GM13977 (cell line): ENCODE results near the gene SNX3.

Source experiments
- DNase-seq: peaks from one replicate; pipeline ENCODE4 v3.0.0; 2012; ENCODE audit warnings: low spot score
- in situ Hi-C: fragments of 300-500 bp; cut with MboI; formaldehyde crosslinking; loops from one replicate; pipeline ENCODE4 v1.12.0; 2022; ENCODE audit warnings: low sequenced_read_pairs, low pct_unique_long_range_greater_than_20kb, mixed read lengths, inconsistent platforms; ENCODE audit not compliant: unreplicated experiment
- TF ChIP-seq, protein P1 (sequence below): IDR thresholded peaks from 2 replicates; pipeline ENCODE4 v1.5.1; 2012; ENCODE audit warnings: mild to moderate bottlenecking, control low read depth; ENCODE audit not compliant: insufficient read depth; ENCODE audit errors: extremely low read depth, missing control alignments

The SNX3 gene

DNA sequence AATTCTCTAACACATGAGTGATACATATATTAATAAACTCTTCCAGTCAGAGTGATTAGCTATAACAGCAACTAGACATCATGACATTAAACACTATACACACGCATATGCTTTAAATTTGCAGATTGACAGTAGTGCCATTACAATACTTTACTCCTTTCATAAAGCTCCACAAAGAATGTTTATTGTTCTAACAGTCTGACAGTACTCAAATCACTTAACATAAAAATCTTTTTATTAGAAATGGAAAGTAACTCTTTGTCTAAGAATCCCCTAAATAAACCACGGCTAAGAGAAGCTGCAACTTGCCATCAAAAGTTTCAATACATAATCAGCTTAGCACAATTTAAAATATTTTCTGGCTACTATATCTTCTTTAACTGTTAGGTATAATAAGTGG lies 24.0 kb downstream of the SNX3 start:
- in situ Hi-C loops: no loop called here
- no peak for DNase-seq
- TF ChIP-seq, protein P1, sequence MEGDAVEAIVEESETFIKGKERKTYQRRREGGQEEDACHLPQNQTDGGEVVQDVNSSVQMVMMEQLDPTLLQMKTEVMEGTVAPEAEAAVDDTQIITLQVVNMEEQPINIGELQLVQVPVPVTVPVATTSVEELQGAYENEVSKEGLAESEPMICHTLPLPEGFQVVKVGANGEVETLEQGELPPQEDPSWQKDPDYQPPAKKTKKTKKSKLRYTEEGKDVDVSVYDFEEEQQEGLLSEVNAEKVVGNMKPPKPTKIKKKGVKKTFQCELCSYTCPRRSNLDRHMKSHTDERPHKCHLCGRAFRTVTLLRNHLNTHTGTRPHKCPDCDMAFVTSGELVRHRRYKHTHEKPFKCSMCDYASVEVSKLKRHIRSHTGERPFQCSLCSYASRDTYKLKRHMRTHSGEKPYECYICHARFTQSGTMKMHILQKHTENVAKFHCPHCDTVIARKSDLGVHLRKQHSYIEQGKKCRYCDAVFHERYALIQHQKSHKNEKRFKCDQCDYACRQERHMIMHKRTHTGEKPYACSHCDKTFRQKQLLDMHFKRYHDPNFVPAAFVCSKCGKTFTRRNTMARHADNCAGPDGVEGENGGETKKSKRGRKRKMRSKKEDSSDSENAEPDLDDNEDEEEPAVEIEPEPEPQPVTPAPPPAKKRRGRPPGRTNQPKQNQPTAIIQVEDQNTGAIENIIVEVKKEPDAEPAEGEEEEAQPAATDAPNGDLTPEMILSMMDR: no peak

DNA sequence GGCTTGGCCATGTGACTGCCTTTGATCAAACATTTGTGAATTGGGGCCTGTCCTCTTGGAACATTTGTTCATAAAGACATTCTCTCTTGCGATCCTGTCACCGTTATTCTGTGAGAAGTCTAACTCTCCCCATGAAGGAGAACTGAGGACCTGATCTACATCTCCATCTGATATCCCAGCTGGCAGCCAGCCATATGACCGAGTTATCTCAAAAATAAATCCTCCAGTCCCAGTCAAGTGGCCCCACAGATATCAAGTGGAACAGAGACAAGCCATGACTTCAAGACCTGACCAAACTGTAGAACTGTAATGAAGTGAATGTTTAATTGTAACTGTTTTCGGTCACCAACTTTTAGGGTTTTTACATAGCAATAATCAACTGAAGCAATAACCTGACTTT lies 25.7 kb downstream of the SNX3 start:
- TF ChIP-seq, protein P1: no peak
- DNase-seq: no peak
- in situ Hi-C loops: no loop called here

DNA sequence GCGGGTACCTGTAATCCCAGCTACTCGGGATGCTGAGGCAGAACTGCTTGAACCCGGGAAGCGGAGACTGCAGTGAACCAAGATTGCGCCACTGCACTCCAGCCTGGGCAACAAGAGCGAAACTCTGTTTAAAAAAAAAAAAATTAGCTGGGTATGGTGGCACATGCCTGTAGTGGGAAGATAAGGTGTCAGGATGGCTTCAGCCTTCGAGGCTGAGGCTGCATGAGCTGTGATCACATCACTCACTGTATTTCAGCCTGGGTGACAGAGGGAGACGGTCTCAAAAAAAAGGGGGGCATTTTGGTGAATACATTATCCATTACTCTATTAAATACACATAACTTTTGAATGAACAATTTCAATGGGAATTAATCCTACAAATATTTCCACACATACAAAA lies 32.4 kb downstream of the SNX3 start:
- in situ Hi-C loops: no loop called here
- TF ChIP-seq, protein P1: no peak
- no peak for DNase-seq

DNA sequence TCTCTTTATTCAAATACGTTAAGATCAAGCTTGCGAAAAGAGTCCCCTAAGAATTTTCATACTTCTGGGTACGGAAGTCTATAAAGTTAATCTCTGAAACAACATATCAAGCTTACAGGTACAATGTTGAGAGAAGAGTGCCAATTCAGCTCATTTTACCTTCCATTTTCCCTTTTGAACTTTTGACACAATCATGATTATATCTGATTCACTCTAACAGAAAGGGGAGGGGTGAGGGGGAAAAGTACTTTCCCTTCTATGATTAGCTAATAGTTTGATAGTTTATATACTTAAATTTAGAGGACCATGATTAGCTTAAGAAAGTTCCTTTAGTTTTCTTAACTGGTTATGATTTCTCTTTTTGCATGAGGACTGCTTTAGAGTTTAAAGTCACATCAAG lies 33.5 kb downstream of the SNX3 start:
- in situ Hi-C loops: no loop called here
- TF ChIP-seq, protein P1: no peak
- no peak for DNase-seq

DNA sequence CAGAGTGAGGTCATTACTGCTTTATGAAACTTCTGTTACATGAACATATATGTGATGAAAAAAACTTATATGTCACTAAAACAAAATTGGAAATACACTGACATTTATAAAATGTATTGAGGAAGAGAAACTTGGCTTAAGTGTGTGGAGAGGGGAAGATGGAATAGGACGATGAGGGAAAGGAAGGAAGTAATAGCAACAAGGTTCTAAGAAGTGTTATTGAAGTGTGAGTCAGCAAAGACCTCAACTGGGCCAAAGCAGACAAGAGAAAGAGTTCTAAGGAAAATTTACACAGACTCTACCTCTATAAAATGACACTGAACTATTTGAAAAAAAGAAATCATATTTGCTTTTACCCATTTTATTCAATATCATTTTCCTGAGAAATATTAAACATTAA lies 38.3 kb downstream of the SNX3 start:
- TF ChIP-seq, protein P1: no peak
- in situ Hi-C loops: no loop called here
- no peak for DNase-seq

DNA sequence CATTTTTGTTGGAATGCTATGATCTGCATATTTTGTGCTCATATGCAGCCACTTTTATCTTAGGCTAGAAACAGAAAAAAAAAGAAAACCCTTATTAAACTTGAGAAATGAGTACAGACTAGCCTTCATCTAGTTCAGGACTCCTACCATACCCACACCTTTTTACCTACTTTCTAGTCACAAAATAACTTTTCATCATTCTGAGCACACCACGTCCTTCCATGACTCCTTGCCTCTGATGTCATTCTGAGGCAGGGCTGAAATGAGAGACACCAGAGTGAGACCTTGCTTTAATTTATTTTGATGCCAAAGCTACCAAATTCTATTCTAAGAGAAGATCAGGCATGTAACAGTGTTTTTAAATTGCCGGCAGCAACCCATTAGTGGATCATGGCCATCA lies 38.8 kb downstream of the SNX3 start:
- TF ChIP-seq, protein P1: no peak
- in situ Hi-C loops: no loop called here
- DNase-seq: no peak

DNA sequence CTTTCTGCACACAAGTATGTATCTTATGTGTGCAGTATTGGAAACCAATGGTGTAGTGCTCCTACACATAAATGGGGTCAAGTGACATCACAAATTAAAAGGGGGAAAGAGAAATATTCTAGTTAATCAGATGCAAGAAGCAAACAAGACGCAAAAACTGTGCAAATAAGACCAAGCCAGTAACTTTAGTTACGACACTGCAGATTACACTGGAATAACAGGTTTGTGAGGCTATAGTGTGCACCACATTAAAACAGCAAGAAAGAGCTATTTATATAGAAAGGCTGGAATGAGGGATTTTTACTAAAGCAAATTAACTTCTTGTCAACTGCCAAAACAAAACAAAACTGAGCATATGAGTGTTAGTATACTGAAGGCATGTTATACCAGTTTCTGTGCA lies 49.2 kb downstream of the SNX3 start:
- no peak for DNase-seq
- TF ChIP-seq, protein P1: no peak
- in situ Hi-C loops: no loop called here
